Body of pancreas (tissue), 4 donors: Measurements from ENCODE around the gene FHOD1.

ENCODE experiments used
- POLR2A ChIP-seq, 3 donors: fragments of 450-650 bp; IDR thresholded peaks; one replicate each; pipeline ENCODE4 v1.6.1; 2016; ENCODE audit warnings: antibody characterized with exemption in 3 of 3, mild to moderate bottlenecking in 2 of 3
- TF ChIP-seq, protein P1 (sequence below), 7 experiments: fragments of 450-650 bp in 4 of 7; fragments of 200-600 bp in 3 of 7; sonication (generic) in 3 of 7; IDR thresholded peaks; one replicate each; pipeline ENCODE4 v1.5.1; 2016 to 2019; ENCODE audit warnings: antibody characterized with exemption in 7 of 7

DNA sequence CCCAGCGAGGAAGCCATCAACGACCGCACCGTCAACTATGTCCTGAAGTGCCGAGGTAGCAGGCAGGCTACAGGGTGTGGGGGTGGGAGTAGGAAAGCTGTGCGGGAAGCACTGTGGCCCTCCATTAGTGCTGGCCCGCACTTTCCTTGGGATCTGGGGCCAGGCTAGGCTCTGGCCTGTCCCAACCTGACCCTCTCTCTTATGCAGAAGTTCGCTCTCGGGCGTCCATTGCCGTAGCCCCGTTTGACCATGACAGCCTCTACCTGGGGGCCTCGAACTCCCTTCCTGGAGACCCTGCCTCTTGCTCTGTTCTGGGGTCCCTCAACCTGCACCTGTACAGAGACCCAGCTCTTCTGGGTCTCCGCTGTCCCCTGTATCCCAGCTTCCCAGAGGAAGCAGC lies 40.7 kb upstream of the FHOD1 start:
- TF ChIP-seq, protein P1, sequence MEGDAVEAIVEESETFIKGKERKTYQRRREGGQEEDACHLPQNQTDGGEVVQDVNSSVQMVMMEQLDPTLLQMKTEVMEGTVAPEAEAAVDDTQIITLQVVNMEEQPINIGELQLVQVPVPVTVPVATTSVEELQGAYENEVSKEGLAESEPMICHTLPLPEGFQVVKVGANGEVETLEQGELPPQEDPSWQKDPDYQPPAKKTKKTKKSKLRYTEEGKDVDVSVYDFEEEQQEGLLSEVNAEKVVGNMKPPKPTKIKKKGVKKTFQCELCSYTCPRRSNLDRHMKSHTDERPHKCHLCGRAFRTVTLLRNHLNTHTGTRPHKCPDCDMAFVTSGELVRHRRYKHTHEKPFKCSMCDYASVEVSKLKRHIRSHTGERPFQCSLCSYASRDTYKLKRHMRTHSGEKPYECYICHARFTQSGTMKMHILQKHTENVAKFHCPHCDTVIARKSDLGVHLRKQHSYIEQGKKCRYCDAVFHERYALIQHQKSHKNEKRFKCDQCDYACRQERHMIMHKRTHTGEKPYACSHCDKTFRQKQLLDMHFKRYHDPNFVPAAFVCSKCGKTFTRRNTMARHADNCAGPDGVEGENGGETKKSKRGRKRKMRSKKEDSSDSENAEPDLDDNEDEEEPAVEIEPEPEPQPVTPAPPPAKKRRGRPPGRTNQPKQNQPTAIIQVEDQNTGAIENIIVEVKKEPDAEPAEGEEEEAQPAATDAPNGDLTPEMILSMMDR (IDR thresholded peaks at IDR 0.05), result no peak
- TF ChIP-seq POLR2A (IDR thresholded peaks at IDR 0.05), result no peak
